T-helper 9 cell (primary cell): ENCODE results near the gene OPRL1.
A peak's percentile ranks its signal among the peaks of the same experiment; 100 is the strongest.

Experiments used
- DNase-seq: peaks from one replicate; pipeline ENCODE4 v3.0.0-alpha.2; 2020

OPRL1 gene

GRCh38 chr20:64056889-64057627 is 22.8 kb upstream of the OPRL1 start:
- DNase-seq: no peak

- peak; percentile 81 for DNase-seq
Observed at GRCh38 chr20:64057628-64058498, 22.0 kb upstream of the OPRL1 start.

GRCh38 chr20:64058536-64058935 is 21.3 kb upstream of the OPRL1 start:
- DNase-seq: no peak

GRCh38 chr20:64062276-64062595 is 17.6 kb upstream of the OPRL1 start:
- DNase-seq: no peak

- DNase-seq: peak; percentile 88
Observed at GRCh38 chr20:64062596-64063388, 17.1 kb upstream of the OPRL1 start, which contains the start of gene TCEA2. TSS of gene TCEA2 (plus strand) at chr20:64063198. CDS start at chr20:64063313, 115 bp downstream.

DNA sequence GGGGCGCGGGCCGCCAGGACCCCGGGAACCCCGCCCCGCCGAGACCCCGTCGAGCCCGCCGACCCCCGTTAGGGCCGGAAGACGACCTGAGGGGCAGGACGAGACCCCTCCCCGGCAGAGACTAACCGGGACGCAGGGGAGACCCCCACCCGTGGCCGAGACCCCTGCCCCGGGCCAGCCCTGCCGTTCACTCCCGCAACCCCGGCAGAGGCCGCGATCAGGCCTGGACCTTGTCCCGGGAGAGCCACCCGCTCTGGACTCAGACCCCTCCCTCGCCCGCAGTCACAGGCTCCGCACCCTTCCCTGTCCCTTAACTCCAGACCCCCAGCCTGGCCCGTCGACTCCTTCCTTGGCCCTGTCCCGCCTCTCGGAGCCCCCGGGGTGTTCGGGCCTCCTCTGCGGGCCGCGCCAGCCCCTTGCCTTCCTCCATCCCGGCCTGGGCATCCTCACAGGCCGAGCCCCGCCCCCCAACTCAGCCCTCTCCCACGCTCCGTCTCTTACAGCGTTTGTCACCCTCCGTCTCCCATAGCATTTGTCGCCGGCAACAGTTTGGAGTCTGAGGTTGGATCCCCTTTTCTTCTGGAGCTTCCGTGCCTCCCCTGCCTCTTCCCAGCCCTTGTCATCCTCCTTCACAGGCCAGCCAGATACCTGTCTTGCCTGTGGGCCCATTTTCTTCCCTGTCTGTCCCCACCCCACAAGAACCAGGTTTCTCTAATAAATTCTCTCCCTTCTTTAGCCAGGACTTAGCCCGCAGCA is 16.3 kb upstream of the OPRL1 start:
- DNase-seq: no peak

DNA sequence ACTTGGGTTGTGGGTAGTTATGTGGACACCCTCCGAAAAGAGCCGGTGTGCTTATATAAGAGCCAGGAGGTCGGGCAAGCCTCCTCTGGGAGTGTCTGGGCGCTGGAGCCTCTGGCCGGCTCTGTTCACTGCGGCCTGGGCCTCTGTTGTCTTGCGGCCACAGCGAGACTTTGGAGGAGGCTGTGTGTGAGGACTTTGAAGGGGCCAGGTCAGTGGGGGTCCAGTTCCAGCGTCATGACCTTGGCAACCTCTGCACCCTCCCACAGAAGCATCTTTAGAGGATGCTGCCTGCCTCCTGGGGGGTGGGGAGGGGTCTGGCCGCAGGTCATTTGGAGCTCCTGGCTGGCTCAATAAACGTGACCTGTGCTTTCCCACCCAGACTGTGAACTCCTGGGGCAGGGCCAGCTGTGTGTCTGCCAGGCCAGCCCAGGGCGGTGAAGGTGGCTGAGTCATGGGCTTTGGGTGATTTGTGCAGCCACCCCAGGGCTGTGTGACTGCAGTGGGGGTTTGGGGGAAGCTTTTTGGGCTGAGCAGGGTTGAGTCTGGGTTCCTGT is 15.7 kb upstream of the OPRL1 start:
- no peak for DNase-seq

- no peak for DNase-seq
Observed at GRCh38 chr20:64065062-64065973, 14.6 kb upstream of the OPRL1 start.

GRCh38 chr20:64065974-64066343 is 13.9 kb upstream of the OPRL1 start:
- DNase-seq: peak; percentile 46

- DNase-seq: no peak
Observed at GRCh38 chr20:64067005-64067632, 12.8 kb upstream of the OPRL1 start.

DNA sequence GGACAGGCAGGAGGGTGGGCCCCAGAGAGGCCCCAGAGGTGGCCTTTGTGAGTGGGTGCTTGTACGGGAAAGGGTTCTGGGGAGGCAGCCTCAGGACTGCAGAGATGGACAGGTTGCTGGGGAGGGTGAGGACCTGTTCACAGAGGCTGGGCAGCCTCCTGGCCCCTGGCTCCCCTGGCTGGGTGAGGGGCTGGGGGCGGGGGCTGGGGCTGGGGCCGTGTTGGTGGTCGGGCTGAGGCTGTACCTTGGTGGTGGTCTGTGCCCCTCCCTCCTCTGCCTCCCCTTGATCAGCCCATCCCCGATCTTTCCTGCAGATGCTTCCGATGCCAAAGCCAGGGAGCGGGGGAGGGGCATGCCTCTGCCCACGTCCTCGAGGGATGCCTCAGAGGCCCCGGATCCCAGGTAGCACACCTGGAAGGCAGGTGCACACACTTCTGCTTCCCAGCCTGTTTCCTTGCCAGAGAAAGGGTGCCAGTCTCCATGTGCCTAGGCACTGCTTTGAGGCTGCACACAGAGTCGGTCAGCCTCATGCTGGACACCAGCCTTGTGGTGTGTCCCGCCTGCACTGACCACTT is 12.1 kb upstream of the OPRL1 start:
- DNase-seq: no peak

- DNase-seq: no peak
Observed at GRCh38 chr20:64068386-64069208, 11.3 kb upstream of the OPRL1 start.

GRCh38 chr20:64069209-64069613 is 10.7 kb upstream of the OPRL1 start:
- no peak for DNase-seq

- no peak for DNase-seq
Observed at GRCh38 chr20:64069614-64070243, 10.2 kb upstream of the OPRL1 start.

GRCh38 chr20:64070244-64070993 is 9.5 kb upstream of the OPRL1 start:
- no peak for DNase-seq

- no peak for DNase-seq
Observed at GRCh38 chr20:64071341-64072332, 8.2 kb upstream of the OPRL1 start.
